Measurements from ENCODE around the gene PHF21A. TPM values are rescaled to one million over a fixed set of nuclear protein-coding genes. Genes with fewer than 3 reads are reported as not detected.

PHF21A gene
- total RNA-seq, 2 donors from 2014 or later = 27.6 to 35.5 TPM

DNA sequence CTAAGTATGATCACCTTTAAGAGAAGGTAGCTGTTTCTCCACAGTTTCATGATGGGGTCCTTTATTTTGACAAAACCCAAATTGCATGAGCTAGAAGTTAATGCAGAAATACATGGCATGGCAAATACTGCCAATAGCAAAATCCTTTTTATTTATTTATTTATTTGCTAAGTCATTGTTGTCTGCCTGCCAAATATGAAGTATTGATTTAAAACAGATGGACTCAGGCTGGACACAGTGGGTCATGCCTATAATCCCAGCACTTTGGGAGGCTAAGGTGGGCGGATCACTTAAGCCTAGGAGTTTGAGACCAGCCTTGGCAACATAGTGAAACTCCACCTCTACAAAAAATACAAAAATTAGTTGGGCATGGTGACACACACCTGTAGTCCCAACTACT is 146.4 kb downstream of the PHF21A start:
- Histone ChIP-seq H3K36me3 (peaks cover 43% of the 10 kb centered on the region), H3K4me3 (no peak overlapping the region), H3K4me1 (peaks cover 0 to 2% of the 10 kb centered on the region in 2 donors), H3K9me3 (no peaks in the 10 kb centered on the region), H3K27me3 (no peaks in the 10 kb centered on the region), H3K27ac (no peak overlapping the region)
- TF ChIP-seq, protein P1, sequence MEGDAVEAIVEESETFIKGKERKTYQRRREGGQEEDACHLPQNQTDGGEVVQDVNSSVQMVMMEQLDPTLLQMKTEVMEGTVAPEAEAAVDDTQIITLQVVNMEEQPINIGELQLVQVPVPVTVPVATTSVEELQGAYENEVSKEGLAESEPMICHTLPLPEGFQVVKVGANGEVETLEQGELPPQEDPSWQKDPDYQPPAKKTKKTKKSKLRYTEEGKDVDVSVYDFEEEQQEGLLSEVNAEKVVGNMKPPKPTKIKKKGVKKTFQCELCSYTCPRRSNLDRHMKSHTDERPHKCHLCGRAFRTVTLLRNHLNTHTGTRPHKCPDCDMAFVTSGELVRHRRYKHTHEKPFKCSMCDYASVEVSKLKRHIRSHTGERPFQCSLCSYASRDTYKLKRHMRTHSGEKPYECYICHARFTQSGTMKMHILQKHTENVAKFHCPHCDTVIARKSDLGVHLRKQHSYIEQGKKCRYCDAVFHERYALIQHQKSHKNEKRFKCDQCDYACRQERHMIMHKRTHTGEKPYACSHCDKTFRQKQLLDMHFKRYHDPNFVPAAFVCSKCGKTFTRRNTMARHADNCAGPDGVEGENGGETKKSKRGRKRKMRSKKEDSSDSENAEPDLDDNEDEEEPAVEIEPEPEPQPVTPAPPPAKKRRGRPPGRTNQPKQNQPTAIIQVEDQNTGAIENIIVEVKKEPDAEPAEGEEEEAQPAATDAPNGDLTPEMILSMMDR (IDR thresholded peaks at IDR 0.05) = no peak
- no peak for DNase-seq (ENCODE audit: low spot score)

DNA sequence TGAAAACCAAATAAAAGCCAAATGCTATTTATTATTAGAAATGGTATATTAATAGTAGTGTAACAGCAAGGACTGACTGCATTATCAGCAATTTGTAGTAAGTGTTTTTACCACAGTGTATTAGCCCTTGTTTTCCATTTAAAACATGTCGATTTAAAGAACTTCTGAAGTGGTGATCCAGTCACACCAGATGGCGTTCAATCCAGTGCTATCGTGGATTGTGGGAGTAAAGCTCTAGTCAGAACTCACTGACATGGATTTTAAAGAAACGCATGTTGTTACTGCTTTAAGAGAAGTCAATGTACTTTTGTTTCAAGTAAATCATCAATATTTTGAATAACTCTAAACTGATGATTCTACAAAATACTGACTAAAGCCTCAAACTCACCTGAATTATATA is 147.7 kb downstream of the PHF21A start:
- DNase-seq (ENCODE audit: low spot score) = no peak
- no peaks in the 10 kb centered on the region for H3K9me3 ChIP-seq
- H3K27me3 ChIP-seq = no peaks in the 10 kb centered on the region
- H3K36me3 ChIP-seq = peaks cover 44% of the 10 kb centered on the region
- TF ChIP-seq, protein P1 (IDR thresholded peaks at IDR 0.05) = no peak
- H3K4me3 ChIP-seq = no peak overlapping the region
- no peaks in the 10 kb centered on the region for H3K4me1 ChIP-seq
- no peak overlapping the region for H3K27ac ChIP-seq

DNA sequence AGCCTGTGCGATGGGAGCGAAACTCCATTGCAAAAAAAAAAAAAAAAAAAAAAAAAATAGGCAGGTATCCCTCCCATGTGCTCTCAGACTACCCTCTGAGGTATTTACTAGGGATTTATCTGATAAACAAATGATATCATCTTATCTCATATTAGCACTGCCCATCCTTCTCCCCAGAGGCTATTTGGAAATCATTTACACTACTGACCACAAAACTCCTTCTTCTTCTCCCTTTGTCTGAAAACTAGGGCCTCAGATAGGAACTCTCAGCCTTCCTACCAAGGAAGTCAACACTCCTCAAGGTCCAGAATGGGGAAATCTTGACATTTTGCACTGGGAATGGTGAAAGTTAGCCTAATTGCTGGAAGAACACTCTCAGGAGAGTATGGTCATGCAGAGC is 152.4 kb downstream of the PHF21A start:
- no peaks in the 10 kb centered on the region for H3K4me1 ChIP-seq
- H3K9me3 ChIP-seq = no peaks in the 10 kb centered on the region
- H3K27me3 ChIP-seq = no peaks in the 10 kb centered on the region
- DNase-seq (ENCODE audit: low spot score) = no peak
- peaks cover 61% of the 10 kb centered on the region for H3K36me3 ChIP-seq
- H3K27ac ChIP-seq = no peak overlapping the region
- TF ChIP-seq, protein P1 (IDR thresholded peaks at IDR 0.05) = no peak
- H3K4me3 ChIP-seq = no peak overlapping the region

DNA sequence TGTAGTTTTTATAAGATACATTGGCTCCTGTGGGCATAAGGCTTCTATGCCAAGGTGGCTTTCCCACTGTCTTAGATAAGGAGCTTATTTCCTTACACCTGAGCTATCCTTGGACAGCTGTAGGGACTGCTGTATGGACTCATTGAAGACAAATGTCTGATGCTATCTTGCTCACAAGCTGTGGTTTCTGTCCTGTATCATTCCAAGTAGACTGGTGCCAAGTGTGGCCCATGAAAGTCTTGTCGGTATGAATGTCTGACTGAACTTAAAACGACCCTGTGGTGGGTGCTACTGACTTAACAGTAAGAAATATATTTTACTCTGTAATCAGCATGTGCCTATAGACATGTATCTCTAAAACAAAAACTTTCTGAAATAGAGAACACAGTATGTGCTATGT is 153.7 kb downstream of the PHF21A start:
- TF ChIP-seq, protein P1 (IDR thresholded peaks at IDR 0.05) = no peak
- Histone ChIP-seq H3K27ac (no peak overlapping the region), H3K27me3 (no peaks in the 10 kb centered on the region), H3K9me3 (no peaks in the 10 kb centered on the region), H3K36me3 (peaks cover 65% of the 10 kb centered on the region), H3K4me1 (no peaks in the 10 kb centered on the region), H3K4me3 (no peak overlapping the region)
- no peak for DNase-seq (ENCODE audit: low spot score)

DNA sequence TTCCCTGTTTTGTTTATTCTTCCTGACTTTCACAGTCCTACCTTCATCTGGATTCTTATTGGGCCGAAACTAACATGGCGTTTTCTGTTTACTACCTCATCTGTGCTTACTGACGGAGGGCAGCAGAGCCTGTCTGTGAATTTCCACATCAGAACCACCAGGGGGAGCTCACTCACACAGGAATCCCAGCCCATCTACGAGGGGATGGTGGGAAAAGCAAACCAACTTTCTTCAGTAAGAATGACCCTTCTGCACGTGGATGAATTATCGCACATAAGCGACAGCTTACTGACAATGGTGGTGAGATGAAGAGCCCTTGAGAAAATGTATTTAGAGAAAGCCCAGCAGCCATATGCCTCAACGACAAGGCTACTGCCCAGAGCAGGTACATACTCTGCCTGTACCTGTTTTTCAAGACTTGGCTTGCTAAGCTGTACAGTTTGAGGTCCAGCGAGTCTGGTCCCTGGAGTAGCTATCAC is 156.3 kb downstream of the PHF21A start:
- no peaks in the 10 kb centered on the region for H3K9me3 ChIP-seq
- peaks cover 0 to 4% of the 10 kb centered on the region in 2 donors for H3K4me1 ChIP-seq
- no peak overlapping the region for H3K4me3 ChIP-seq
- no peak overlapping the region for H3K27ac ChIP-seq
- H3K36me3 ChIP-seq = peaks cover 50% of the 10 kb centered on the region
- TF ChIP-seq, protein P1 (IDR thresholded peaks at IDR 0.05) = peak; percentile 81 to 91
- H3K27me3 ChIP-seq = no peaks in the 10 kb centered on the region
- peak; percentile 69 for DNase-seq (ENCODE audit: low spot score)

DNA sequence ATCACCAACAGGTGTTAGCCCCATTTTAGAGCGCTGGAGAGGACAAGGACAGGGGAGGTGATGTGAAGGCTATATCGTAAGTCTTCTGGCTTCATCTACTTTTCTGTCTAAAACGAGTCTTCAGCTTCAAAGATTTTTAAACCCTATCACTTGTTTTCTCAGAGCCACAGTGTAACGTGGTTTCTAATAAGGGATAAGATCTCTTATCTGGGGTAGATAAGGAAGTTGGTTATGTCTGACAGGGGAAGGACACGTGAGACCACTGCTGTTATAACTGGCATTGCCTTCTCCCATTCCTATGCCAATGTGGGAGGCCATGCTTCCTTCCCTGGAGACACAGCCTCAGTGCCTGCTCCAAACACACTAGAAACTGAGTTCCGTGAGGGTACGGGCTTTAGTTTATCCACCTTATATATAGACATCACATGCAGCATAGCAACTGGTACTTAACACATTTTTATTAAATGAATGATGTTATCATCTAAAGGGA is 159.5 kb downstream of the PHF21A start:
- Histone ChIP-seq H3K27me3 (no peaks in the 10 kb centered on the region), H3K27ac (no peak overlapping the region), H3K36me3 (peaks cover 21% of the 10 kb centered on the region), H3K4me3 (no peak overlapping the region), H3K4me1 (peaks cover 0 to 4% of the 10 kb centered on the region in 2 donors), H3K9me3 (no peaks in the 10 kb centered on the region)
- TF ChIP-seq, protein P1 (IDR thresholded peaks at IDR 0.05) = no peak
- DNase-seq (ENCODE audit: low spot score) = no peak

Measured in right atrium auricular region (tissue), 2 donors.